C1 segment of cervical spinal cord (tissue), 14 donors: Measurements from ENCODE around the gene LOXL3.
"Not testable (repeated sequence)": the region's sequence is repeated elsewhere in the genome, so short reads cannot be mapped to it uniquely, and the experiment has no call there.

Experiments
- DNase-seq, 14 donors: peaks; one replicate each; lab custom pipeline; 2025; lab: John Stamatoyannopoulos, UW

LOXL3 gene

DNA sequence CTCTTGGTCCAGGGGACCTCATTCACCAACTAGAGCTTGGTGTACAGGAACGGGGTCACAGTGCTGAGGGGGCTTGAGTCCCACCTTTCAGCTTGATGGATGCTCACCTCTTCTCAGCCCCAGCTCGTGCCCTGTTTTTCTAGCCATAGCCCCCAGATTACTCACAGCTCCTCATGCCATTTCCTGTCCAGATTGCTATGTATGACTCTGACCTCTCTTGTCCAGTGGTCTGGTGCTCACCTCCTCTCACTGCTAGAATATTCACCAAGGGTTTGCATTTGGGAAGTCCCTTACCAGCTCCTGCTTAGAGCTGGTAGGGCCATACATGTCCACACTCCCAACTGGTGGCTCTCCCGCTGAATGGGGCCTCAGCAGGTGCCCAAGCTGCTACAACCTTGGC lies 60.2 kb downstream of the LOXL3 start:
- DNase-seq, result no peak

- no peak for DNase-seq
These were observed 61.8 kb downstream of the LOXL3 start for GRCh38 chr2:74491648-74492544.

DNA sequence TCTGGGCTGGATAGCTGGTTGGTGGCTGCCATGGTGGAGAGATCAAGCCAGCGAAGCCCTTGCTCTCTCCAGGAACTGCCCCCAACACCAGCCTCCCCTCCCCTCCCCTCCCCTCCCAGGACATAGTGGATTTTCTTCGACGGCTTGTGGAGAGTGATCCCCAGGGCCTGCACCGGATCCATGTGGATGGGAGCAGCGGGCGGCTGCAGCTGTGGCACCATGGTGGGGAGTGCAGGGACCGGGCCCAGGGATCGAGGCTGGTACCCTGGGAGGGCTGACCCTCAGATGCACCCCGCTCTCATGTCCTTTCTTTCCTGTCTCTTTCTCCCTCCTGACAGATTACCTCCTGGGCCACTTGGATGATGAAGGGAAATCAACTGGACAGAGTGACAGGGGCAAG lies 63.8 kb downstream of the LOXL3 start:
- DNase-seq, result no peak

GRCh38 chr2:74488643-74489481 lies 64.9 kb downstream of the LOXL3 start:
- DNase-seq, result no peak

GRCh38 chr2:74486141-74486540 lies 67.6 kb downstream of the LOXL3 start:
- no peak for DNase-seq

DNA sequence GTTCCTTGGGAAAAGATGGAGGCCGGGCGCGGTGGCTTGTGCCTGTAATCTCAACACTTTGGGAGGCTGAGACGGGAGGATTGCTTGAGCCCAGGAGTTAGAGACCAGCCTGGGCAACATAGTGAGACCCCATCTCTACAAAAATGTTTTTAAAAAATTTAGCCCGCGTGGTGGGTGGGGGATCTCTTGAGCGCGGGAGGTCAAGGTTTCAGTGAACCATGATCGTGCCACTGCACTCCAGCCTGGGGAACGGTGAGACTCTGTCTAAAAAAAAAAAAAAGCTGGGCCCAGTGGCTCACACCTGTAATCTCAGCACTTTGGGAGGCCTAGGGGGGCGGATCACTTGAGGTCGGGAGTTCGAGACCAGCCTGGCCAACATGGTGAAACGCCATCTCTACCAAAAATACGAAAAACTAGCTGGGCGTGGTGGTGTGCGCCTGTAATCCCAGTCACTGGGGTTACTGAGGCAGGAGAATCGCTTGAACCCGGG lies 70.0 kb downstream of the LOXL3 start:
- not testable (repeated sequence) for DNase-seq

GRCh38 chr2:74482801-74483674 lies 70.7 kb downstream of the LOXL3 start, which contains the start of the genes CCDC142 and TTC31:
Gene CCDC142 (minus strand): TSS chr2:74482998. CDS start chr2:74482837, 161 bp downstream.
Gene TTC31 (plus strand): TSS chr2:74483081. CDS start chr2:74483096, 15 bp downstream.
- DNase-seq, result peak; percentile 88 to 100 (median 97)
